Stimulated activated CD8-positive, alpha-beta memory T cell treated with anti-CD3 and anti-CD28 coated beads, Interleukin-7, amount 100 ng/mL, for 48 hours (primary cell): Measurements from ENCODE around the gene LSM5.
"Not testable (repeated sequence)": the region's sequence is repeated elsewhere in the genome, so short reads cannot be mapped to it uniquely, and the experiment has no call there.

Source experiments
- DNase-seq, 2 donors: peaks; one replicate each; pipeline ENCODE4 v3.0.0-alpha.2; 2020; ENCODE audit warnings: low read depth in 1 of 2; ENCODE audit errors: extremely low read depth in 1 of 2

LSM5 gene

DNA sequence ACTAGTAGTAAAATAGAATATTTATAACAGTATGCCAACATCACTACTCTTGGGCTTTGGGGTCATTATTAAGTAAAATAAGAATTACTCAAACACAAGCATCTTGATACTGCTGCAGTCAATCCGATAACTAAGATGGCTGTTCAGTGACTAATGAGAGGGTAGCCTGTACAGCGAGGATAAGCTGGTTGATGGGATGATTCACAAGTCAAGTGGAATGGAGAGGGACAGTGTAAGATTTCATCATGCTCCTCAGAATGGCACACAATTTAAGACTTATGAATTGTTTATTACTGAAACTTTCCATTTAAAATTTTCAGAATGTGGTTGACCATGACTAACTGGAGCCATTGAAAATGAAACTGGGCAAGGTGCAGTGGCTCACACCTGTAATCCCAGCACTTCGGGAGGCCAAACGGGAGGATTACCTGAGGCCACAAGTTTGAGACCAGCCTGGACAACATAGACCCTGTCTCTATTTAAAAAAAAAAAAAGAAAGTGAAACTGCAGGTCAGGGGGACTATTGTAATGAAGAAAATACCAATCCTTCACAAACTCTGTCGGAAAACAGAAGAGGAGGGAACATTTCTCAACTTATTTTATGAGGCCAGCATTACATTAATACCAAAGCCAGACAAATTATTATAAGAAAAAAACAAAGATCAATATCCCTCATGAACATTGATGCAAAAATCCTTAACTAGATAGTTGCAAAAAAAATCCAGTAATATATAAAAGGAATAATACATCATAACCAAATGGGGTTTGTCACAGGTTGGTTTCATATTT lies 16.3 kb upstream of the LSM5 start:
- no peak for DNase-seq

DNA sequence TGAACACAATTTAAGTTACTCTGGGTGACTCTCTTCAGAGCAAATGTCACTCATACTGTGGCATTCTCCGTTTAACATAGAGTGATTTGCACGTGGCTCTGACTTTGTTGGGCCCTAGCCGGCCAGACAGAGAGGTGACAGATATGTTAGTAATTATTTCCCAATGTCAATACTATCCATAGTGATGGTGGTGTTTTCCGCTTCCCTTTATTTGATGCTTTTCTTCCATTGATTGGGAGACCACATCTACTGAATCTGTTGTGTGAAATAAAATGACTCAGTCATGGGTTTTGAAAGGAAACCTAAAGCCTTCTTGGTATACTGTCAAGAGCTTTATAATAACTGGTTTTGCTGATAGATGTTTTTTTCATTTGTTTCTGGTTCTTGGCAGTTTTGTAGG lies 12.5 kb upstream of the LSM5 start:
- no peak for DNase-seq

DNA sequence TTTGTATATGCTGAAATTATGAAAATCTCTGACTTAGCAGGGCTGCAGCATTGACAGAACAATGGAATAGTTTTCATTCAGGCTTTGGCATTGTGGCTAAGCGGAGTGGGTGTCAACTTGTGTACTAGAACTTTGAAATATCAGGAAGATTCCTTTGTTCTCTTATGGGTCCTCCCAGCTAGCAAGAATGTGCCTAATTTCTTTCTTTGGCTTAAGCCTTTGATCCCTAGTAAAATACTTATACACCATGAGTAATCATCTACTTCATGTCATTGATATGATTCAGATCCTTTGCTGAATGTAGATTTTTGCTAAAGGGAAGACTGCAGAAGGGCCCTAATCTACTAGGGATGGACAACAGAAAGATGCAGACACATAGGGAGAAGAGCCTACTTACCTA lies 11.3 kb upstream of the LSM5 start:
- DNase-seq = no peak

DNA sequence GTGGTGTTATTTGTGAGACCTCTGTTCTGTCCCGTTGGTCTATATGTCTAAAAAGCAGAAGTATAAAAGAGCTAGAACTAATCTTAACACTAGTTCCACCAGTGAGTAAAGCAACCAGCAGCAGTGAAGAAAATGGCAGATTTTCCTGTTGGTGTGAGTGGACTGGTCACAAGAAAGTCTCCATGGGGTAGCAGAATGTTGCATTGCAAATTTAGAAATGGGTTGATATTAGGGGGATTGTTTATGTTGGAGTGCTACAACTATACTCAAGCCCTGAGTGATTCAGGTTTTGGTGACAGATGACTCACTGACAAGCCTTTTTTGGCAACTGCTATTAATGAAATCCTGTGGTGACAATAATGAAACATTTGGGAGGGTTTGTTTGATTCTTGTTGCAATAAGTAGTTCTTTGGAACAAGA lies 10.8 kb upstream of the LSM5 start:
- no peak for DNase-seq

DNA sequence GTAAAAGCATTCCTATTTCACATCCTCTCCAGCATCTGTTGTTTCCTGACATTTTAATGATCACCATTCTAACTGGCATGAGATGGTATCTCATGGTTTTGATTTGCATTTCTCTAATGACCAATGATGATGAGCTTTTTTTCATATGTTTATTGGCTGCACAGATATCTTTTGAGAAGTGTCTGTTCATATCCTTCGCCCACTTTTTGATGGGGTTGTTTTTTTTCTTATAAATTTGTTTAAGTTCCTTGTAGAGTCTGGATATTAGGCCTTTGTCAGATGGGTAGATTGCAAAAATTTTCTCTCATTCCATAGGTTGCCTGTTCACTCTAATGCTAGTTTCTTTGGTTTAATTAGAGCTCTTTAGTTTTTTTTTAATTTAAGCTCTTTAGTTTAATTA lies 10.0 kb upstream of the LSM5 start:
- not testable (repeated sequence) for DNase-seq

DNA sequence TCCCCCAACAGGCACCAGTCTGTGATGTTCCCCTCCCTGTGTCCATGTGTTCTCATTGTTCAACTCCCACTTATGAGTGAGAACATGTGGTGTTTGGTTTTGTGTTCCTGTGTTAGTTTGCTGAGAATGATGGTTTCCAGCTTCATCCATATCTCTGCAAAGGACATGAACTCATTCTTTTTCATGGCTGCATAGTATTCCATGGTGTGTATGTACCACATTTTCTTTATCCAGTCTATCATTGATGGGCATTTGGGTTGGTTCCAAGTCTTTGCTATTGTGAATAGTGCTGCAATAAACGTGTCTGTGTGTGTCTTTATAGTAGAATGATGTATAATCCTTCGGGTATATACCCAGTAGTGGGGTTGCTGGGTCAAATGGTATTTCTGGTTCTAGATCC lies 9.6 kb upstream of the LSM5 start:
- DNase-seq = not testable (repeated sequence)

DNA sequence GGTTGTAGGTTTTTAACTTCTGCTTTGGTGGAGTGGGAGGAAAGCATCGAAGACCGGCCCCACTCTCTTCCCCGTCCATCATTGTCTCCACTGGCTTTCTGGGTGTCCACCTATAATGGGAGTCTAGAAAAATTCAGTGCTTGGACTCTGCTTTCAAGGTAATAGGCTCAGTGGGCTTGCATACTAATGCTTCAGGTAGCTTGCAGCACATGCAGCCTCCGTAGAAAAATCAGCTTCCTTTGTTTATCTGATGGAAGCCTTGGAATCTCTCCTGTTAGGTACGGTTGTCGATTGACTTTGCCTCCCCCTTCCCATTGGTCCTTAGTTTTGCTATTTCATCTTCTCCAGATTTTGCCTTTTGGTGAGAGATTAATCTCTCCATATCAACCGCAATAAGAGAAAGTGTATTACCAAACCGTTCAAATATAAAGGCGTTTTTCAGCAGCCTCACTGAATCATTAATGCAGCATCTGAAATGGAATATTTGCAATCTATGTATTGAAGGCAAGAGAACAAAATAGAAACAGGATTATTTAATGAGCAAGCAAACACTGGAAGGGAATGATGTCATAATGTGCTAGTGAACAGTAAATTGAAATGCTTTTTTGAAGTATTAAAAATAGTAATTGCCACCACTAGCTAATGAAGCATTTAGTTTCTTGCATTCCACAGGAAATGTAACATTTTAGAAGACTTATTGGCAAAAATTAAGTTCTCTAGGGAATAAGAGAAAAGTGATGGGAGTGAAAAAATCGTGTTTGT lies 6.1 kb upstream of the LSM5 start:
- no peak for DNase-seq

DNA sequence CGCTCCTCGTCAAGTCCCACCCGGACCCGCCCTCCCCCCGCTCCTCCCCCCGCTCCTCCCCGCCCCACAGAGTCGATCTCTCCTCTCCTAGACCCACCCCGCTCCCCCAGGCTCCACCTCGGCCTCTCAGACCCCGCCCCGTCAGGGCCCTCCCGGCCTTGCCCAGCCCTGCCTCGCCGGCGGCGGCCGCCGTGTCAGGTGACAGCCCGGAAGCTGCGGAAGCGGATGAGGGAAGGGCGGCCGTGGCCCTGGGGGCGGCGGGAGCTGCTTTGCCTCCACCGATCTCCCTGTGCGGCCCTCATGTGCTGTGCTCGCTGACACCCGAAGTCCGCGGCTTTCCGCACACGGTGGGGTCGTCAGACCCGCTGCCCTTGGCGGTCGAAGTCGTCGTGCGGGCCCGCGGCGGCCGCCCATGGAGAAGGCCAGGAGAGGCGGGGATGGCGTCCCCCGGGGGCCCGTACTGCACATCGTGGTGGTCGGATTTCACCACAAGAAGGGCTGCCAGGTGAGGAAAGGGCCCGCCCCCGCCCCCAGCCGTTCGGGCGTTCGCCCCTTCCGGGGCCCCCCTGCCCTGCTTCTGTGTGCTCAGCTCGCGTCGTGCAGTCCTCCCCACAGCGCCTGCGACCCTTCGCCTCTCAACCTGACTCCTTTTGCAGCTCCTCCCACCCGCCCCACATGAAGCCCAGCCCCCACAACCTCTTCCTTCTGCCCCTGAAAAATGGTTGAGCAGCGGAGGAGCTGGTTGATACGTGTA lies 5.3 kb upstream of the LSM5 start, which contains the start of gene AVL9:
TSS of gene AVL9 (plus strand) at position 192 of the 754 bp plus-strand sequence. CDS start at position 413, 221 bp downstream.
- peak; percentile 98 to 99 for DNase-seq

DNA sequence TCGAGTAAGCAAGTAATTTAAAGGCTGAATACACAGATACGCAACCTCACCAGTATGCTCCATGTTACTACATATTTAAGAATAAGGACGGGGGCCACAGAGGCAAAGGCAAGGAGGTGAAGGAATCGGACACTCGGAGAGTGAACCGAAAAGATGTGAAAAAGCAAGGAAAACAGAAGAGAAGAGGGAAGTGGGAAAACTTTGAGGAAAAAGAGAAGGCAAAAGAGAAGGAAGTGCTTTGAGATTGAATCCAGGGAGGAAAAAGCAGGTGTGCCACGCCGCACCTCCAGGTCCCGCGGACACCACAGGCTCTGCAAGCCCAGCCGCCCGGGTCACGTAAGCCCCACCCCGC lies 4.7 kb upstream of the LSM5 start:
- DNase-seq = no peak

DNA sequence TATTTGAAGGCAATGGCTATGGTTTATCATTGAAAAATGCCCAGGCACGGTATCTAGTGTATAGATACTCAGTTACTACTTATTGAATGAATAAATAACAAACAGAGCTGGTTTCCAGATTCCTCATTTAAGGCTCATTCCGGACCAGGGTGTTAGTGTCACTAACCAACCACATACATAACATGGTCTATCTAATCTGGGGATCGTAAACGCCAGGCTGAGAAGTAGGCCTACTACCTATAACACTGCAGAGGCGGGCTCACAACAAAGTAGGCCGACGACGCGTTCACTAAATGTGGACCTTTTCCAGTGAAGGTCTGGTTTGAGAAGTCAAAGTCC lies 423 bp downstream of the LSM5 start:
- DNase-seq = no peak

DNA sequence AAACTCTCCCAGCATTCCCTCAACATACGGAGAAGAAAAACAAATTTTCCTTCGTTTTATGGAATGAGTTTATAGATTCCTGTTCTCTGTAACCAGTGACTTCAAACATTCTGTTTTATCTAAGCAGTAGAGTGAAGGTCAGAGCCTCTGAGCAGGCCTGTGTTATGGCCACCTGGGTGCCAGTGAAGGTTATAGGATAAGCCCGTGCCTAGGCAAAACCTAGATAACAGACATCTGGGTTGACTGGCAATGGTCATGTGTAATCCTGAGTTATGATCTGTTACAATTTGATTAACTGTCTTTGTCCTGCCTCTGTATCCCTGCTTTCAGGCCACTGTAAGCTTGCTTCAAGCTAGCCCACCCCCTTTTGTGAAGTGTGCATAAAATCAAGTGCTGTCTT lies 8.3 kb downstream of the LSM5 start:
- DNase-seq = no peak

DNA sequence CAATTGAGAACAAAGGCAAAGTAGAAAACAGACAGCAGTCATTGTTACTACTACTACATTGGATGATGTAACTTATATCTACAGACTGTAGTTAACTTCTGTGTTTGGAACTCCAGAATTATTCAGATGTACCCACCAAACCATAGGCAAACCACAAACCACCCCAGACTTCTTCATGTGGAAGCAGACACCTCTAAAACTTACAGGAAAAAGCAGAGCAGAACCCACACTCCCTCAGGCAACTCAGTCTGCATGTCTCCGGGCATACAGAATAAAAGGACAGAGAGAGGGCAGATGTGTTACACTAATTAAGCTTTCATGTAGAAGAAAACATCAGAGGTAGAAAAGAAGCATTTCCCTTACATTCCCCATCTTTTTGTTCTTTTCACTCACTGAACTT lies 9.0 kb downstream of the LSM5 start:
- DNase-seq = no peak

DNA sequence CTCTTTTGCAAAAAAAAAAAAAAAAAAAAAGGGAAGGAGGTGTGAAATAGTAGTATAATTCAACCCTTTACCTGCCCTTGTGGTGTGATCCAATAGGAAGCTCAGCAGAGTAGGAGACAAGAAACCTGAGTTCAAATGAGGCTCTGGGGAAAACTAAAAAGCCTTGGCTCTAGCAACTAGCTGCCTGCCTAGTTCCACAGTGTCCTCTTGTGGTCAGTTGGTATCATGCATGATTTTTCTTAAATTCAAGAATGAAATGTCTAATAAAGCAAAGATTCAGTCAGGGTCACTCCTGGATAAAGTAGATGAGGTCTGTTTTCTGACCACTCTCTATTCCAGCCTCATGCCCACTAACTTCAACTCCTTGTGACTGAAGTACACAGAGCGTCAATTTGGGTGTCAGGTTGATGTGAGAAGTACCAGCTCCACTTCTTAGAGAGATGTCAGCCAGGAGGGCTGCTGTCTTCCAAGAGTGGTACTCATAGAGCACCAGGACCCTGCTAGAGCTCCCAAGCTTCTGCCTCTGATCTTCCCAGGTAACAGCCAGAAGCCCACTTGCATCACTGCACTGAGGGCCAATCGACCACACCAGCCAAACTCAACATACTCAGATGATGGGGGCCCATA lies 10.5 kb downstream of the LSM5 start:
- no peak for DNase-seq

DNA sequence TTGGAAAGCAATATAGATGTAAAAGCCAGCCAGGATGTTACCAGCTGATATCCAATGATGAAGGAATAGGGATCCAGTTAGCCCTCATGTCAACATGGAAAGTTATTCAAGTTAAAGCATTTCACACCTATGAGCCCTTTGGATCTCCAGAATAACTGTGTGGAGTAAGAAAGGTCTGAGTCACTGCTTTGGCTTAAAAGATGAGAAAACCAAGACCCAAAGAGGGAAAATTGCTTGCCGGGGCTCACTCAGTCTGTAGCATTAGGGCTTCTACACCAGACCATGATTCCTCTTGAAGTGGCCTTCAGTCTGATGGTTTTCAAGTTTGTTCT lies 12.6 kb downstream of the LSM5 start:
- DNase-seq = no peak

DNA sequence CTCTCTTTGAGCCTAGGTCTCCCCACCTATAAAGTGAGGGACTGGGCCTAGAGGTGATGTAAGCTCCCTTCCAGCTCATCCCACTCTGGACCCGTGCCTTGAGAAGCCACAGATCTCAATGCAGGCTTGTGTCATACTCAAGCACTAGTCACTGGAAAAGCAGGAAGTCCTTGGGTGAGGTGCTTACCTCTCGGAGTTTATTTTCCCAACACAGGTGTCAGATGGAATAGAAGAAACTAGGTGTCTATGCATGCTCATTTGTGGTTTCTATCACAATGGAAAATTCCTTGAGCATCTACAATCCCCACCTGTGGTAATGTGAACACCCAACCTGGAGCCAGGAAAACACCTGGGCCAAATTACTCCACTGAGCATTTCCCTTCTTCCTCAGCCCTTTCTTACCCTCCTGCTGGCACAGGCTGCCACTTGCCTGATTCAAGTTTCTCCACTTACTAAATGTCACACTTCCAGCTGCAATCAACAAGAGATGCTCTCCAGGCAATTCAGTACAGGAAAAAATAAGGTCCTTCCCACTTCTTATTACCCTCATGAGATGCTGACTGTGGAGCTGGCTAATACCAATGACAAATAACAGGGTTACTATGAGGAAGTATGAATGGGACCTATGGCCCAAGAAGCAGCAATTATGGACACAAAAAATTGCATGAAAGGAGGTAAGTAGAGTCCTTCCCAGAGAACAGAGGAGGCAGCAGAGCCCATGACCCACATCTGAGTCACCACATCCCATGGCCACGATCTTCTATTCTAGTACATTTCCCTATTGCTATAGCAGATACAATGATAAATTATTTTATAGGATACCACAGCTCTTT lies 13.1 kb downstream of the LSM5 start:
- DNase-seq = no peak

DNA sequence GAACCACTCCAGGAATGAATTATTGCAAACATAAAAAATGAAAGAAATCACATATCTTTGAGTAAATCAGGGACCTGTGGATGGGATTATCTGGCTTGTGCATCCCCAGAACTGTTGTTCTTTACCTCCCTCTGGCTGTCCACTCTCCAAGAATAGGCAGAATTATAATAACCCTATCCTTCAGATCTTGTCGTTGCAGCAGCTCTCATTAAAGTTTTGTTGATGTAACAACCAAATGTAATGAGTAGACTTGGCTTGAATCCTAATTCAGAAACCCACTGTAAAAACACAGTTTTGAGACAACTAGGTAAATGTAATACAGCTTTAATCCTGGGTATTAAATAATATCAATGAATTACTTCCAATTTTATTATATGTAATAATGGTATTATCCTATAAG lies 16.2 kb downstream of the LSM5 start:
- no peak for DNase-seq

DNA sequence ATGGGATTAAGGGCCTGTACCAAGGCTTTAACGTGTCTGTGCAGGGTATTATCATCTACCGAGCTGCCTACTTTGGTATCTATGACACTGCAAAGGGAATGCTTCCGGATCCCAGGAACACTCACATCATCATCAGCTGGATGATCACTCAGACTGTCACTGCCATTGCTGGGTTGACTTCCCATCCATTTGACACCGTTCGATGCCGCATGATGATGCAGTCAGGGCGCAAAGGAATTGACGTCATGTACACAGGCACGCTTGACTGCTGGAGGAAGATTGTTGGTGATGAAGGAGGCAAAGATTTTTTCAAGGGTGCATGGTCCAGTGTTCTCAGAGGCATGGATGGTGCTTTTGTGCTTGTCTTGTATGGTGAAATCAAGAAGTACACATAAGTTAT lies 18.2 kb downstream of the LSM5 start:
- DNase-seq = no peak

DNA sequence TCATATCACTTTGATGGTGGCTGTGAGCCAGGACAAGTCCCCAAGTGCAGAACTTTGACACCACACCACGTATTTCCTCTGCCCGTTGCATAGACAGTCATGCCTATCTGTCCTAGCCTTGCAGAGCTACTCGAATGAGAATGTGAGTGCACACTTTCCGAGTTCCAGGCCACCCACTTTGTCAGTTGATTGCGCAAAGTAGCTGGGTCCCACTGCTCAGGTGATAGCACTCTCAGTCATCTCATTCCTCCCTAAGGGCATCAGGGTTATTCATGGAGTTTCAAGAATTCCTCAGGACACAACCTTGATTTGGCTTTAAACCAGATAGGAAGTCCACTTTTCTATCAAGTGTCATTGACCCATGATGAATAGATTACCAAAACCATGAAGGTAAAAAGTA lies 19.3 kb downstream of the LSM5 start:
- DNase-seq = no peak

DNA sequence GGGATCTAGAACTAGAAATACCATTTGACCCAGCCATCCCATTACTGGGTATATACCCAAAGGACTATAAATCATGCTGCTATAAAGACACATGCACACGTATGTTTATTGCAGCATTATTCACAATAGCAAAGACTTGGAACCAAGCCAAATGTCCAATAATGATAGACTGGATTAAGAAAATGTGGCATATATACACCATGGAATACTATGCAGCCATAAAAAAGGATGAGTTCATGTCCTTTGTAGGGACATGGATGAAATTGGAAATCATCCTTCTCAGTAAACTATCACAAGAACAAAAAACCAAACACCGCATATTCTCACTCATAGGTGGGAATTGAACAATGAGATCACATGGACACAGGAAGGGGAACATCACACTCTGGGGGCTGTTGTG lies 20.2 kb downstream of the LSM5 start:
- not testable (repeated sequence) for DNase-seq

DNA sequence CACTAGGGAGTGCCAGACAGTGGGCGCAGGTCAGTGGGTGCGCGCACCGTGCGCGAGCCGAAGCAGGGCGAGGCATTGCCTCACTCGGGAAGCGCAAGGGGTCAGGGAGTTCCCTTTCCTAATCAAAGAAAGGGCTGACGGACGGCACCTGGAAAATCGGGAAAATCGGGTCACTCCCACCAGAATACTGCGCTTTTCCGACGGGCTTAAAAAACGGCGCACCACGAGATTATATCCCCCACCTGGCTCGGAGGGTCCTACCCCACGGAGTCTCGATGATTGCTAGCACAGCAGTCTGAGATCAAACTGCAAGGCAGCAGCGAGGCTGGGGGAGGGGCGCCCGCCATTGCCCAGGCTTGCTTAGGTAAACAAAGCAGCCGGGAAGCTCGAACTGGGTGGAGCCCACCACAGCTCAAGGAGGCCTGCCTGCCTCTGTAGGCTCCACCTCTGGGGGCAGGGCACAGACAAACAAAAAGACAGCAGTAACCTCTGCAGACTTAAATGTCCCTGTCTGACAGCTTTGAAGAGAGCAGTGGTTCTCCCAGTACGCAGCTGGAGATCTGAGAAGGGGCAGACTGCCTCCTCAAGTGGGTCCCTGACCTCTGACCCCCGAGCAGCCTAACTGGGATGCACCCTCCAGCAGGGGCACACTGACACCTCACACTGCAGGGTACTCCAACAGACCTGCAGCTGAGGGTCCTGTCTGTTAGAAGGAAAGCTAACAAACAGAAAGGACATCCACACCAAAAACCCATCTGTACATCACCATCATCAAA lies 25.4 kb downstream of the LSM5 start:
- DNase-seq = not testable (repeated sequence)
